Measurements from ENCODE around the gene LRG1. TPM values are rescaled to one million over a fixed set of nuclear protein-coding genes. Genes with fewer than 3 reads are reported as not detected.

The LRG1 gene
- total and polyA plus RNA-seq, 4 donors, result 57.8 to 1,122 (median 661) TPM

DNA sequence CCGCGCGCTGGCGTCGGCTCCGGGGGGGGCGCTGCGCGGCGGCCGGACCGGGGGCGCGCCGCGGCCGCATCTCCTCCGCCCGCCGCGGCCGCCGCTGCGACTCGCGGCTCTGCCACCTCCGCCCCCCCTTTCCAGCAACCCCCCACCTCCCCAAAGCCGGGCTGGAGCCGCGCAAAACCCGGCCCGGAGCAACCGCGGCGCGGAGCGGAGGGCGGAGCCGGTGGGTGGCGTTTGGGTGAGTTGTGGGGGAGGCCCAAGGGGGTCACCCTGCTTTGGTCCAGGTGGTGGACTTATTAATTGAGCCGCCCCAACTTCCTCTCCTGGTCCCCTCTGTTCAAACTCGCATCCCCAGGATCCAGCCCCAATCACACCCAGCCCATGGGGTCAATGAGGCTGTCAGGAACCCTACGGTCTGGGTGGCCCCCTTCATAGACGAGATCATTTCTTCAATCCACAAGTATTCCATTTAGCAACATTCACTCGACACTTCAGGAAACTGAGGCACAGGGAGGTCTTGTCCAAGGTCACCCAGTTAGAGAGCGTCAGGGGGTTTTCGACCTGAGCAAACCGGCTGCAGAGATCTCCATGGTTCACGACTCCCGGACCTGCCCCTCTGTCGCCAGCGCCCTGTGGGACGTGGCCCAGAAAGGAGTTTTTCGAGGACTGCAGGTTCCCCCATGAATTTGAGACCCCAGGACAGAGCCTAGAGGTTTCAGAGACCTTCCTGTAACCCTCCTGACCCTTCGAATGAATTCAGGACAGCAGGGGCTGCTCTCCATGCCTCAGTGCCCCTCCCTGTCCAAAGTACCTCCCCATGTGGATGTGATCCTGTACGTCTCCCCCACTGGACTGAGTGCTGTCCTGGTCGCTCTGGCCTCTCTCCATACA is 42.1 kb upstream of the LRG1 start:
- no peak overlapping the region for H3K9ac ChIP-seq (ENCODE audit: low read depth in 1 of 2, low read length in 2 of 2)
- no peak for TF ChIP-seq HNF4G (IDR thresholded peaks at IDR 0.05)
- TF ChIP-seq, protein P1, sequence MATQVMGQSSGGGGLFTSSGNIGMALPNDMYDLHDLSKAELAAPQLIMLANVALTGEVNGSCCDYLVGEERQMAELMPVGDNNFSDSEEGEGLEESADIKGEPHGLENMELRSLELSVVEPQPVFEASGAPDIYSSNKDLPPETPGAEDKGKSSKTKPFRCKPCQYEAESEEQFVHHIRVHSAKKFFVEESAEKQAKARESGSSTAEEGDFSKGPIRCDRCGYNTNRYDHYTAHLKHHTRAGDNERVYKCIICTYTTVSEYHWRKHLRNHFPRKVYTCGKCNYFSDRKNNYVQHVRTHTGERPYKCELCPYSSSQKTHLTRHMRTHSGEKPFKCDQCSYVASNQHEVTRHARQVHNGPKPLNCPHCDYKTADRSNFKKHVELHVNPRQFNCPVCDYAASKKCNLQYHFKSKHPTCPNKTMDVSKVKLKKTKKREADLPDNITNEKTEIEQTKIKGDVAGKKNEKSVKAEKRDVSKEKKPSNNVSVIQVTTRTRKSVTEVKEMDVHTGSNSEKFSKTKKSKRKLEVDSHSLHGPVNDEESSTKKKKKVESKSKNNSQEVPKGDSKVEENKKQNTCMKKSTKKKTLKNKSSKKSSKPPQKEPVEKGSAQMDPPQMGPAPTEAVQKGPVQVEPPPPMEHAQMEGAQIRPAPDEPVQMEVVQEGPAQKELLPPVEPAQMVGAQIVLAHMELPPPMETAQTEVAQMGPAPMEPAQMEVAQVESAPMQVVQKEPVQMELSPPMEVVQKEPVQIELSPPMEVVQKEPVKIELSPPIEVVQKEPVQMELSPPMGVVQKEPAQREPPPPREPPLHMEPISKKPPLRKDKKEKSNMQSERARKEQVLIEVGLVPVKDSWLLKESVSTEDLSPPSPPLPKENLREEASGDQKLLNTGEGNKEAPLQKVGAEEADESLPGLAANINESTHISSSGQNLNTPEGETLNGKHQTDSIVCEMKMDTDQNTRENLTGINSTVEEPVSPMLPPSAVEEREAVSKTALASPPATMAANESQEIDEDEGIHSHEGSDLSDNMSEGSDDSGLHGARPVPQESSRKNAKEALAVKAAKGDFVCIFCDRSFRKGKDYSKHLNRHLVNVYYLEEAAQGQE (IDR thresholded peaks at IDR 0.05), result no peak
- no peak for TF ChIP-seq JUND (IDR thresholded peaks at IDR 0.05)
- TF ChIP-seq, protein P2, sequence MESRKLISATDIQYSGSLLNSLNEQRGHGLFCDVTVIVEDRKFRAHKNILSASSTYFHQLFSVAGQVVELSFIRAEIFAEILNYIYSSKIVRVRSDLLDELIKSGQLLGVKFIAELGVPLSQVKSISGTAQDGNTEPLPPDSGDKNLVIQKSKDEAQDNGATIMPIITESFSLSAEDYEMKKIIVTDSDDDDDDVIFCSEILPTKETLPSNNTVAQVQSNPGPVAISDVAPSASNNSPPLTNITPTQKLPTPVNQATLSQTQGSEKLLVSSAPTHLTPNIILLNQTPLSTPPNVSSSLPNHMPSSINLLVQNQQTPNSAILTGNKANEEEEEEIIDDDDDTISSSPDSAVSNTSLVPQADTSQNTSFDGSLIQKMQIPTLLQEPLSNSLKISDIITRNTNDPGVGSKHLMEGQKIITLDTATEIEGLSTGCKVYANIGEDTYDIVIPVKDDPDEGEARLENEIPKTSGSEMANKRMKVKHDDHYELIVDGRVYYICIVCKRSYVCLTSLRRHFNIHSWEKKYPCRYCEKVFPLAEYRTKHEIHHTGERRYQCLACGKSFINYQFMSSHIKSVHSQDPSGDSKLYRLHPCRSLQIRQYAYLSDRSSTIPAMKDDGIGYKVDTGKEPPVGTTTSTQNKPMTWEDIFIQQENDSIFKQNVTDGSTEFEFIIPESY (IDR thresholded peaks at IDR 0.05), result no peak
- TF ChIP-seq, protein P3, sequence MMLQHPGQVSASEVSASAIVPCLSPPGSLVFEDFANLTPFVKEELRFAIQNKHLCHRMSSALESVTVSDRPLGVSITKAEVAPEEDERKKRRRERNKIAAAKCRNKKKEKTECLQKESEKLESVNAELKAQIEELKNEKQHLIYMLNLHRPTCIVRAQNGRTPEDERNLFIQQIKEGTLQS (IDR thresholded peaks at IDR 0.05), result no peak
- TF ChIP-seq SP1 (IDR thresholded peaks at IDR 0.05), result no peak
- TF ChIP-seq EGR1 (IDR thresholded peaks at IDR 0.05; ENCODE audit: low read depth in 2 of 2), result no peak
- TF ChIP-seq, protein P4, sequence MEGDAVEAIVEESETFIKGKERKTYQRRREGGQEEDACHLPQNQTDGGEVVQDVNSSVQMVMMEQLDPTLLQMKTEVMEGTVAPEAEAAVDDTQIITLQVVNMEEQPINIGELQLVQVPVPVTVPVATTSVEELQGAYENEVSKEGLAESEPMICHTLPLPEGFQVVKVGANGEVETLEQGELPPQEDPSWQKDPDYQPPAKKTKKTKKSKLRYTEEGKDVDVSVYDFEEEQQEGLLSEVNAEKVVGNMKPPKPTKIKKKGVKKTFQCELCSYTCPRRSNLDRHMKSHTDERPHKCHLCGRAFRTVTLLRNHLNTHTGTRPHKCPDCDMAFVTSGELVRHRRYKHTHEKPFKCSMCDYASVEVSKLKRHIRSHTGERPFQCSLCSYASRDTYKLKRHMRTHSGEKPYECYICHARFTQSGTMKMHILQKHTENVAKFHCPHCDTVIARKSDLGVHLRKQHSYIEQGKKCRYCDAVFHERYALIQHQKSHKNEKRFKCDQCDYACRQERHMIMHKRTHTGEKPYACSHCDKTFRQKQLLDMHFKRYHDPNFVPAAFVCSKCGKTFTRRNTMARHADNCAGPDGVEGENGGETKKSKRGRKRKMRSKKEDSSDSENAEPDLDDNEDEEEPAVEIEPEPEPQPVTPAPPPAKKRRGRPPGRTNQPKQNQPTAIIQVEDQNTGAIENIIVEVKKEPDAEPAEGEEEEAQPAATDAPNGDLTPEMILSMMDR (IDR thresholded peaks at IDR 0.05; ENCODE audit: low read depth, low read length, missing input control), result no peak
- no peak for TF ChIP-seq FOXA1 (IDR thresholded peaks at IDR 0.05)
- H3K4me3 ChIP-seq (ENCODE audit: low read depth in 1 of 3, low read length in 3 of 3), result peak overlapping the region in 1 of 3 donors; percentile 40
- WGBS, result 14% methylated on average over 57 of the region's 57 CpGs
- H3K36me3 ChIP-seq (ENCODE audit: control insufficient read depth in 4 of 4, insufficient read depth in 3 of 4, low read depth in 1 of 4, low read length in 3 of 4), result no peaks in the 10 kb centered on the region
- H3K27ac ChIP-seq (ENCODE audit: low read depth in 1 of 2, low read length in 2 of 2), result no peak overlapping the region
- no peaks in the 10 kb centered on the region for H3K9me3 ChIP-seq (ENCODE audit: control insufficient read depth in 4 of 4, low read length in 3 of 4)
- no peak for DNase-seq (ENCODE audit: low spot score)
- peaks cover 9 to 16% (median 11%) of the 10 kb centered on the region in 4 donors for H3K4me1 ChIP-seq (ENCODE audit: control insufficient read depth in 4 of 4, insufficient read depth in 4 of 4, low read length in 3 of 4)
- H3K27me3 ChIP-seq (ENCODE audit: control insufficient read depth in 4 of 4, insufficient read depth in 4 of 4, low read length in 3 of 4), result peaks cover 0 to 3% (median under 1%) of the 10 kb centered on the region in 4 donors

DNA sequence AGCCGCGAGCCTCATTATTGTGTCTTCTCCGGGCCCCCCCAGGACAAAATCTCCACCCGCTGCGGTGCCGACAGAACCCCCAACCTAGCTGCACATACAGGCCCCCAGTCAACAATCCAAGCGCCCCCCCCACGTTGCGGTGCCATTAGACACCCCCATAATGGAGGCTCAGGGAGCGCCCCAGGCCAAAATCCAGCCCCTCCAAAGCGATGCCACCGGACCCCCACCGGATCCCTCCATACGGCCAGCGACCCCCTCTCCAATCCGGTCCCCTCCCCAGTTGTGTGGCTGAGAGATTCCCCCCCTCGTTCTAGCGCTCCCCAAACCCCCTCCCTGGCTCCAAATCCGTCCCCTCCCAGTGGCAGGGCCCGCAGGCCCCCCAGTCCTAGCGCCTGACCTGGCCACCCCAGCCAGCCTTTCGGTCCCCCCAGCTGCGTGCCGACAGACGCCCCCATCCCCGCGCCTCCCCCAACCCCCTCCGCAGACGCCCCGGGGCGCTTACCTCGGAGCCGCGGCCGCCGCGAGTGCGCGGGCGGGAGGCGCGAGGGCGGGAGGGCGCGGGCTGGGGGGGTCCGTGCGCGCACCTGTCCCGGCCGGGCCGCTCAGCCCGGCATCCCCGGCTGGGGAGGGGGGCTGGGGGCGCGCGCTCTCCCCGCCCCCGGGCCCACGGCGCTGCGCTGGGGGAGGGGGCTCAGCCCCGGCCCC is 41.3 kb upstream of the LRG1 start:
- Histone ChIP-seq H3K9ac (ENCODE audit: low read depth in 1 of 2, low read length in 2 of 2) (no peak overlapping the region), H3K4me3 (ENCODE audit: low read depth in 1 of 3, low read length in 3 of 3) (peak overlapping the region in 1 of 3 donors; percentile 40), H3K27ac (ENCODE audit: low read depth in 1 of 2, low read length in 2 of 2) (no peak overlapping the region), H3K27me3 (ENCODE audit: control insufficient read depth in 4 of 4, insufficient read depth in 4 of 4, low read length in 3 of 4) (peaks cover 0 to 3% (median under 1%) of the 10 kb centered on the region in 4 donors), H3K4me1 (ENCODE audit: control insufficient read depth in 4 of 4, insufficient read depth in 4 of 4, low read length in 3 of 4) (peaks cover 9 to 16% (median 11%) of the 10 kb centered on the region in 4 donors), H3K9me3 (ENCODE audit: control insufficient read depth in 4 of 4, low read length in 3 of 4) (no peaks in the 10 kb centered on the region), H3K36me3 (ENCODE audit: control insufficient read depth in 4 of 4, insufficient read depth in 3 of 4, low read depth in 1 of 4, low read length in 3 of 4) (no peaks in the 10 kb centered on the region)
- DNase-seq (ENCODE audit: low spot score), result no peak
- TF ChIP-seq, protein P5, sequence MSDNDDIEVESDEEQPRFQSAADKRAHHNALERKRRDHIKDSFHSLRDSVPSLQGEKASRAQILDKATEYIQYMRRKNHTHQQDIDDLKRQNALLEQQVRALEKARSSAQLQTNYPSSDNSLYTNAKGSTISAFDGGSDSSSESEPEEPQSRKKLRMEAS (IDR thresholded peaks at IDR 0.05), result no peak
- TF ChIP-seq FOXA2 (IDR thresholded peaks at IDR 0.05) (no peak), JUND (IDR thresholded peaks at IDR 0.05) (no peak), SP1 (IDR thresholded peaks at IDR 0.05) (no peak), TAF1 (conservative IDR thresholded peaks at IDR 0.05) (no peak), NR2F2 (IDR thresholded peaks at IDR 0.05) (no peak), YY1 (IDR thresholded peaks at IDR 0.05) (no peak), HNF4G (IDR thresholded peaks at IDR 0.05) (no peak), RXRA (IDR thresholded peaks at IDR 0.05) (no peak), FOXA1 (IDR thresholded peaks at IDR 0.05) (no peak)
- TF ChIP-seq, protein P2 (IDR thresholded peaks at IDR 0.05), result no peak
- TF ChIP-seq, protein P3 (IDR thresholded peaks at IDR 0.05), result no peak
- 2% methylated on average over 62 of the region's 62 CpGs for WGBS
